GM10266 (cell line): Measurements from ENCODE around the gene KCNQ1.

Source experiments
- DNase-seq: peaks from one replicate; pipeline ENCODE4 v3.0.0; 2012; ENCODE audit errors: extremely low spot score
- TF ChIP-seq, protein P1 (sequence below): IDR thresholded peaks from 2 replicates; pipeline ENCODE4 v1.5.1; 2012; ENCODE audit warnings: mild to moderate bottlenecking, low read depth; ENCODE audit not compliant: control insufficient read depth, insufficient read depth; ENCODE audit errors: missing control alignments

The KCNQ1 gene

DNA sequence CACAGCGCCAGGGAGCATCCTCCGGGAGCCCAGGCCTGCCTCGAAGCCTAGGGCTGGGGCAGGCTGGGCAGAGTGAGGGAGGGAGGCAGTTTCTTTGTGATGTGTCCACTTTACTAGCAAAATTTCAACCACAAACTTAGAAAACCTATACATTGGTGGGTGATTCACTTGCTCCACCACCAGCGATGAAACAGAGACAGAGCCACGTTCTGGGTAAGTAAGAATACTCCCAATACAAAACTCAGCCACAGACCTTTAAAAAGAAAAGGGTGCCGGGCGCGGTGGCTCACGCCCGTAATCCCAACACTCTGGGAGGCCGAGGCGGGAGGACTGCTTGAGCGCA lies 418.4 kb downstream of the KCNQ1 start:
- DNase-seq, result no peak
- TF ChIP-seq, protein P1, sequence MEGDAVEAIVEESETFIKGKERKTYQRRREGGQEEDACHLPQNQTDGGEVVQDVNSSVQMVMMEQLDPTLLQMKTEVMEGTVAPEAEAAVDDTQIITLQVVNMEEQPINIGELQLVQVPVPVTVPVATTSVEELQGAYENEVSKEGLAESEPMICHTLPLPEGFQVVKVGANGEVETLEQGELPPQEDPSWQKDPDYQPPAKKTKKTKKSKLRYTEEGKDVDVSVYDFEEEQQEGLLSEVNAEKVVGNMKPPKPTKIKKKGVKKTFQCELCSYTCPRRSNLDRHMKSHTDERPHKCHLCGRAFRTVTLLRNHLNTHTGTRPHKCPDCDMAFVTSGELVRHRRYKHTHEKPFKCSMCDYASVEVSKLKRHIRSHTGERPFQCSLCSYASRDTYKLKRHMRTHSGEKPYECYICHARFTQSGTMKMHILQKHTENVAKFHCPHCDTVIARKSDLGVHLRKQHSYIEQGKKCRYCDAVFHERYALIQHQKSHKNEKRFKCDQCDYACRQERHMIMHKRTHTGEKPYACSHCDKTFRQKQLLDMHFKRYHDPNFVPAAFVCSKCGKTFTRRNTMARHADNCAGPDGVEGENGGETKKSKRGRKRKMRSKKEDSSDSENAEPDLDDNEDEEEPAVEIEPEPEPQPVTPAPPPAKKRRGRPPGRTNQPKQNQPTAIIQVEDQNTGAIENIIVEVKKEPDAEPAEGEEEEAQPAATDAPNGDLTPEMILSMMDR, result no peak

DNA sequence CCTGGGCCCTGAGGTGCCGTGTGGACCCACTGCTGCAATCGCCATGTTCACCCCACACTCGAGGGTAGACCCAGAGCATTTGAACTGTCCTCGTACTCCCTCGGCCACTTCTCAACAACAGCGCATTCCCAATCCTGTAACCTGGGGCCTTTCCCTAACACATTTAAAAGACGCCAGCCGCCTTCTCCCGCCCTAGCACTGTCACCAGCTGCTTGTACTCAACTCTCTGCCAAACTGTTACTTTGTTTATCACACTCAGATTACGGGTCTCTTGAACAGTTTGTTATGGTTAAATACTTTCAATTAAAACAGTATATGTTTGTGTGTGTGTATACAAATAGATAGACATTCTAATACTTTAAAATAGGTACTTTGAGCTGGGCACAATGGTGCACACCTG lies 420.1 kb downstream of the KCNQ1 start:
- DNase-seq, result no peak

DNA sequence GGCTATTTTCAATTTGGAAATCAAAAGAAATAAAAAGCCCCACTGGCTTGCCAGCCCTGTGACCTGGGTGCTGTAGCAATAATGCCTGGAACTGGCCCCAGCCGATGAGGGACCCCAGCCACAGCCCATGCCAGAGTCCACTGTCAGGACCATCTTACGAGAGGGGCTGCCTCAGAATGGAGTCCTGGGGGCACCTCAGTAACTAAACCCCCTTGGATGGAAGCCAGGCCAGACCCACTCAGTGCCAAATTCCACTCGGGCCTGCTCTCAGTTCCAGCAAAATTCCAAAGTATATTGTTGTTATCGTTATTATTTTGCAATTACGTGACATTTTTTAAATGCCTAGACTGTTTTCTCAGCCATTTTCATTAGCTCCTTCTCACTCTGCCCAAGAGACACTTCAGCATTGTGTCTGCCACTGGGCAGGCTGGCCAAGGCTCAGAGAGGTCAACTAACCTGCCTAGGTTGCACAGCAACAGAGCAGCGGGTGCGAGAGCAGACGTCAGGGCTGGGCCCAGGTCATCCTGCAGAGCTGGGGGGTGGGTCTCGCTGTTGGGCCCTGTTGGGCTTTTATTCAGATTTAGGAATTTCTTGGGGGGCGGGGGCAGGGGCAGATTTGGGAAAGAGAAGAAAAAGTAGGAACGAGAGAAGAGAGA lies 421.2 kb downstream of the KCNQ1 start:
- DNase-seq, result no peak
- TF ChIP-seq, protein P1, result no peak

More for the DNA sequence above, 420.1 kb downstream of the KCNQ1 start:
- TF ChIP-seq, protein P1, result no peak

DNA sequence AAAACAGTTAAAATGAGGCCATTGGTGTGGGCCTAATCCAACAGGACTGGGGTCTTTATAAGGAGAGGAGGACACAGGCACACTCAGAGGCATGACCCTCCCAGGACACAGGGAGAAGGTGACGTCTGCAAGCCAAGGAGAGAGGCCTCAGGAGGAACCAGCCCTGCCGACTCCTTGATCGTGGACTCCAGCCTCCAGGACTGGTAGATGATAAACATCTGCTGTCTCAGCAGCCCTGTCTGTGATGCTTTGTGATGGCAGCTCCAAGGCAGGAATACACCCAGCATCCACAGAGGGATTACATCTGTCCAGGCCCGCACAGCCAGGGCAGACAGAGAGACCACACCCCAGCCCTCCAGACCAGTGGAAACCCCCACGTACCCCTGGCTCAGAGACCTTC lies 422.3 kb downstream of the KCNQ1 start:
- no peak for DNase-seq
- TF ChIP-seq, protein P1, result no peak

DNA sequence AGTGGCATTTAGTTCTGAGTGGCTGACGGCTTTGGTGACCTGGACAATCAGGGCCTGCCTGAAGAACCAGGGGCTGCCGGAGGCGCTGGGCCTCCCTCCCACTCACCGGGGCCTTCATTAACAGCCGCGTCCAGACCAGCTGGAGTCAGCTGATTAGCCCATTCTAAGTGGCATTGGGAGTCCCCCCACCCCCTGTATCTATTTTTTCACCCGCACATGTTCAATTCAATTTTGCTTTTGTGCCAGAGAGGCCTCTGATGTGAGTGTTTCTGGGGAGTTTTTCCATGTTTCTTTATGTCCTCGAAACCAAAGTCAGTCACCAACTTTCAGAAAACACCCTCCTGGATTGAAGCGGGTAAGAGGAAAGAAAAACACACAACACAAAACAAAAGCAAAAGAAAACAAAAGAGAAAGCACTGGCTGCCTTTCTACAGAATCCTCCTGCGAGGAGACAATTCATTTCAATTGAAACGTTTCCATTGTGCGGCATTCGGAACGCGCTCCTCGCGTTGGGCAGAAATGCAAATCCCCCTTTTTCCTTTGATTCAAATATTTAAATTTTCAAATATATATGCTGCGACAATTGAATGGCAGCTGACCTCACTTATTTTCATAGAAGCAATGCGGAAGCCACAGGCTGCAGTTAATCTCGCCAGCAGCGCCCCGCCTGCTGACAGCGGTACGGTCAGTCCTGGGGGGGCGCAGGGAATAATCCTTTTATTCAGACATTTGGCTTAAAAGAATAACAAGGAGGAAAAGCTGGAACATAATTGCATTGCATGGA lies 423.1 kb downstream of the KCNQ1 start:
- TF ChIP-seq, protein P1, result no peak

DNA sequence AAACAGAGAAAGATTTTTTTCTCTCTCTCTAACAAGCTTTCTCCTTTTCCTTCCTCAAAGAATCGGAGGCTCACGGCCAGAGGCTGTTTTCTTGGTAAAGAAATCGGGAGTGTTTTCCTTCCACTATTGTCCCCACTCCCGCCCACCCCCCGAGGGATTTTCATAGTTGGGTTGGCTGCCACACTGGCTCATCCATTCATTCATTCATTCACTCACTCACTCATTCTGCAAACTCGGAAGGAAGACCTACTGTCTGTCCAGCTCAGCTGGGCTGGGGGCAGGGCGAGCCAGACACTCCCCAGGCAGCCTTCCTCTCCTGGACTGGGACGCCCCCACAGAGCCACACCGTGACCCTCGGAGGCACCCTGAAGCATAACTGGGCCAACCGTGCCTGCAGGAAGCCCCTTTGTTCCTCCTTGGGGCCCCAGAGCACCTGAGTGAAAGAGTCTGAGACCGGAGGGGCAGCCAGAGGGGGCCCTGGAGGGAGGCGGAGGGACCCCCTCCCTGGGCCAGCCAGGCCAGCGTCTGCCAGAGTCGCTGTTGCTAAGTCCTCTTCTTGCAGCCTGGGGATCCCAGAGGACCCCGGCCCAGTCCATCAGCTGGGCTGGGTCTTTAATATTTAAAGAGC lies 423.8 kb downstream of the KCNQ1 start:
- TF ChIP-seq, protein P1, result no peak
- DNase-seq, result no peak

More for the DNA sequence above, 423.1 kb downstream of the KCNQ1 start:
- DNase-seq, result no peak

DNA sequence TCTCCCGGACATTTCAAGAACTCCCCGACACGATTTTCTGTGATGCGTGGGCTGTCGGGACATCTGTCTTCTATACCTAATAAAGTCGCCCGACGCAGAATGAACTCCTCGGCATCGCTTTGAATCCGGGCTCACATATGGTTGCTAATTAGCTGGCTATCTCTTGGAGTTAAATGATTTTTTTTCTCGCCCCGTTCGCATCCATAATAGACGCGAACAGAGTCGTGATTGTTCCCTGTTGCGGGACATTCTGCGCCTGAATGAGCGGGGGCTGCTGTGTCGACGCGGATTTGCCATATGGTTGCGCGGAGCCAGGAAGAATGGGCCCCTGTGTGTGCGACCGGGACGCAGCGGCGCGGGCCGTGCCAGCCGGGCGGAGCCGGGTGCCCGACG lies 424.3 kb downstream of the KCNQ1 start:
- TF ChIP-seq, protein P1, result no peak
- DNase-seq, result no peak
